MCF 10A (cell line): Measurements from ENCODE around the gene PEAK1. TPM values are rescaled to one million over a fixed set of nuclear protein-coding genes. Genes with fewer than 3 reads are reported as not detected.

ENCODE experiments used
- BruUV-seq: library from RNA; stranded (reverse); fragments of 400-500 nt; replicated peaks from 2 replicates; lab custom pipeline; 2021; lab: Mats Ljungman, UMichigan
- CTCF ChIA-PET: fragments of 300-600 bp; sonication (Branson Sonifier 250); formaldehyde crosslinking; extraction: SDS; loops from one replicate; lab custom pipeline; 2021; ENCODE audit warnings: antibody characterized with exemption, inconsistent platforms; lab: Yijun Ruan, JAX
- POLR2A ChIA-PET: fragments of 300-600, 350-650 bp; sonication (Branson Sonifier 250); formaldehyde crosslinking; extraction: SDS; loops from one replicate; lab custom pipeline; 2020; ENCODE audit warnings: antibody characterized with exemption, inconsistent platforms; lab: Yijun Ruan, JAX
- DNase-seq: peaks from one replicate; pipeline ENCODE4 v3.0.0-alpha.2; 2018; ENCODE audit not compliant: unreplicated experiment
- H3K27ac Mint-ChIP-seq: one replicate; pipeline ENCODE4 v1.8.0; 2022; ENCODE audit warnings: mild to moderate bottlenecking, low read depth, mixed read lengths; ENCODE audit not compliant: unreplicated experiment
- H3K27me3 Mint-ChIP-seq: one replicate; pipeline ENCODE4 v1.8.0; 2022; ENCODE audit warnings: mixed read lengths; ENCODE audit not compliant: insufficient read depth, unreplicated experiment
- H3K36me3 Mint-ChIP-seq: one replicate; pipeline ENCODE4 v1.8.0; 2022; ENCODE audit warnings: mild to moderate bottlenecking, moderate library complexity, mixed read lengths; ENCODE audit not compliant: insufficient read depth, unreplicated experiment
- H3K4me1 Mint-ChIP-seq: one replicate; pipeline ENCODE4 v1.8.0; 2022; ENCODE audit warnings: mixed read lengths; ENCODE audit not compliant: insufficient read depth, unreplicated experiment
- H3K4me3 Mint-ChIP-seq: one replicate; pipeline ENCODE4 v1.8.0; 2022; ENCODE audit warnings: mild to moderate bottlenecking, moderate library complexity, mixed read lengths; ENCODE audit not compliant: unreplicated experiment
- H3K9me3 Mint-ChIP-seq: one replicate; pipeline ENCODE4 v1.8.0; 2022; ENCODE audit warnings: mixed read lengths; ENCODE audit not compliant: unreplicated experiment
- intact Hi-C: fragments of 100-400 bp; cut with micrococcal nuclease; formaldehyde crosslinking; loops from 2 replicates; pipeline ENCODE4 v1.14.1; 2022
- total RNA-seq: library from RNA; stranded (reverse); gene quantifications from 2 replicates; pipeline ENCODE4 v1.2.3, GENCODE V29; 2022
- TF ChIP-seq, protein P1 (sequence below): fragments of 200-600 bp; IDR thresholded peaks from one replicate; pipeline ENCODE4 v1.8.0; 2022; ENCODE audit warnings: antibody characterized with exemption, mild to moderate bottlenecking; ENCODE audit not compliant: unreplicated experiment

The PEAK1 gene
- total RNA-seq, 1 experiment from 2014 or later, result 20.0 TPM

GRCh38 chr15:77119446-77119845 lies 300.5 kb downstream of the PEAK1 start:
- H3K27me3 Mint-ChIP-seq, result no peaks in the 10 kb centered on the region
- DNase-seq, result no peak
- ChIA-PET POLR2A (interaction anchor here (0.6 to 1.7 kb wide), 2 partner anchors 424 to 491 kb away, joined by 3 to 7 read pairs; no protein-coding TSS in a partner anchor), CTCF (interaction anchor here (0.5 to 6.3 kb wide), 27 partner anchors 8 to 1065 kb away, joined by 3 to 82 read pairs (median 4); partner anchors contain the start of gene HMG20A)
- H3K4me1 Mint-ChIP-seq, result no peaks in the 10 kb centered on the region
- no peak overlapping the region for H3K27ac Mint-ChIP-seq
- no peak overlapping the region for H3K4me3 Mint-ChIP-seq
- intact Hi-C loops, result loop anchor here (1.0 to 5.0 kb wide), 2 partner anchors 97 to 378 kb away; no protein-coding TSS in a partner anchor
- TF ChIP-seq, protein P1, sequence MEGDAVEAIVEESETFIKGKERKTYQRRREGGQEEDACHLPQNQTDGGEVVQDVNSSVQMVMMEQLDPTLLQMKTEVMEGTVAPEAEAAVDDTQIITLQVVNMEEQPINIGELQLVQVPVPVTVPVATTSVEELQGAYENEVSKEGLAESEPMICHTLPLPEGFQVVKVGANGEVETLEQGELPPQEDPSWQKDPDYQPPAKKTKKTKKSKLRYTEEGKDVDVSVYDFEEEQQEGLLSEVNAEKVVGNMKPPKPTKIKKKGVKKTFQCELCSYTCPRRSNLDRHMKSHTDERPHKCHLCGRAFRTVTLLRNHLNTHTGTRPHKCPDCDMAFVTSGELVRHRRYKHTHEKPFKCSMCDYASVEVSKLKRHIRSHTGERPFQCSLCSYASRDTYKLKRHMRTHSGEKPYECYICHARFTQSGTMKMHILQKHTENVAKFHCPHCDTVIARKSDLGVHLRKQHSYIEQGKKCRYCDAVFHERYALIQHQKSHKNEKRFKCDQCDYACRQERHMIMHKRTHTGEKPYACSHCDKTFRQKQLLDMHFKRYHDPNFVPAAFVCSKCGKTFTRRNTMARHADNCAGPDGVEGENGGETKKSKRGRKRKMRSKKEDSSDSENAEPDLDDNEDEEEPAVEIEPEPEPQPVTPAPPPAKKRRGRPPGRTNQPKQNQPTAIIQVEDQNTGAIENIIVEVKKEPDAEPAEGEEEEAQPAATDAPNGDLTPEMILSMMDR, result no peak
- H3K36me3 Mint-ChIP-seq, result no peaks in the 10 kb centered on the region
- no TSS peak for BruUV-seq
- H3K9me3 Mint-ChIP-seq, result no peaks in the 10 kb centered on the region

- ChIA-PET POLR2A (interaction anchor here (0.6 to 1.7 kb wide), 2 partner anchors 424 to 491 kb away, joined by 3 to 7 read pairs; no protein-coding TSS in a partner anchor), CTCF (interaction anchor here (0.5 to 6.3 kb wide), 29 partner anchors 9 to 1066 kb away, joined by 3 to 82 read pairs (median 5); partner anchors contain the start of gene HMG20A)
- H3K36me3 Mint-ChIP-seq, result no peaks in the 10 kb centered on the region
- H3K27ac Mint-ChIP-seq, result no peak overlapping the region
- BruUV-seq, result no TSS peak
- no peaks in the 10 kb centered on the region for H3K9me3 Mint-ChIP-seq
- no peak overlapping the region for H3K4me3 Mint-ChIP-seq
- no peaks in the 10 kb centered on the region for H3K4me1 Mint-ChIP-seq
- H3K27me3 Mint-ChIP-seq, result no peaks in the 10 kb centered on the region
- intact Hi-C loops, result loop anchor here (1.0 to 5.0 kb wide), 3 partner anchors 97 to 424 kb away; no protein-coding TSS in a partner anchor
- TF ChIP-seq, protein P1, result peak; percentile 64
- DNase-seq, result peak; percentile 66
Observed at GRCh38 chr15:77118882-77119321, 301.0 kb downstream of the PEAK1 start.

GRCh38 chr15:77115179-77115578 lies 304.7 kb downstream of the PEAK1 start:
- intact Hi-C loops, result loop anchor here (5.0 kb wide), 1 partner anchor 93 kb away; no protein-coding TSS in a partner anchor
- TF ChIP-seq, protein P1, result no peak
- Mint-ChIP-seq H3K9me3 (no peaks in the 10 kb centered on the region), H3K4me1 (no peaks in the 10 kb centered on the region), H3K27ac (no peak overlapping the region), H3K36me3 (no peaks in the 10 kb centered on the region), H3K4me3 (no peak overlapping the region), H3K27me3 (no peaks in the 10 kb centered on the region)
- POLR2A ChIA-PET, result interaction anchor here (0.6 kb wide), 1 partner anchor 32 kb away, joined by 3 read pairs; no protein-coding TSS in a partner anchor
- no peak for DNase-seq
- BruUV-seq, result no TSS peak
- CTCF ChIA-PET, result no interaction called here

GRCh38 chr15:77112838-77113504 lies 306.9 kb downstream of the PEAK1 start:
- no peaks in the 10 kb centered on the region for H3K9me3 Mint-ChIP-seq
- no peak overlapping the region for H3K4me3 Mint-ChIP-seq
- DNase-seq, result no peak
- H3K36me3 Mint-ChIP-seq, result no peaks in the 10 kb centered on the region
- TF ChIP-seq, protein P1, result no peak
- ChIA-PET POLR2A (interaction anchor here (0.8 kb wide), 1 partner anchor 429 kb away, joined by 4 read pairs; no protein-coding TSS in a partner anchor), CTCF (interaction anchor here (0.7 to 1.2 kb wide), 4 partner anchors 13 to 430 kb away, joined by 3 to 4 read pairs (median 4); no protein-coding TSS in a partner anchor)
- BruUV-seq, result no TSS peak
- no peak overlapping the region for H3K27ac Mint-ChIP-seq
- no peaks in the 10 kb centered on the region for H3K4me1 Mint-ChIP-seq
- no peaks in the 10 kb centered on the region for H3K27me3 Mint-ChIP-seq
- intact Hi-C loops, result no loop called here
